B cell (primary cell): ENCODE results near the gene BATF3. TPM values are rescaled to one million over a fixed set of nuclear protein-coding genes. Genes with fewer than 3 reads are reported as not detected.

Experiments
- ATAC-seq: fragments of 200-7000 bp; cut with Tn5 transposase; one replicate; pipeline ENCODE4 v1.10.0; 2021; ENCODE audit warnings: low read depth, mild to moderate bottlenecking, moderate number of reproducible peaks, moderate library complexity
- CTCF ChIA-PET: fragments of 350-600 bp; sonication (Branson Sonifier 250); formaldehyde crosslinking; loops from one replicate; lab custom pipeline; 2021; ENCODE audit warnings: antibody characterized with exemption, inconsistent platforms; lab: Charles Lee
- POLR2A ChIA-PET: fragments of 350-600 bp; sonication (Branson Sonifier 250); formaldehyde crosslinking; loops from one replicate; lab custom pipeline; 2021; ENCODE audit warnings: antibody characterized with exemption; lab: Charles Lee
- DNase-seq: peaks from one replicate; pipeline ENCODE4 v3.0.0; 2013
- H2AFZ ChIP-seq: 2 replicates; pipeline ENCODE4 v1.6.1; 2012; ENCODE audit warnings: mild to moderate bottlenecking, low read depth, low read length; ENCODE audit not compliant: insufficient read depth, poor library complexity, severe bottlenecking
- H3K27ac ChIP-seq, 2 donors: 1 replicate in 1 of 2; 2 replicates in 1 of 2; pipeline ENCODE4 v1.5.1; 2012 to 2013; ENCODE audit warnings: low read length in 2 of 2, mild to moderate bottlenecking in 2 of 2, moderate library complexity in 1 of 2
- H3K27me3 ChIP-seq, 4 experiments: fragments of 200-600 bp in 1 of 4; sonication (generic) in 1 of 4; replicated peaks in 1 of 4; 1 replicate in 2 of 4; 2 replicates in 2 of 4; pipeline versions ENCODE4 v1.6.1 to v1.7.0; 2013 to 2016; ENCODE audit warnings: low read length in 3 of 4, mild to moderate bottlenecking in 2 of 4, mixed read lengths in 1 of 4, moderate library complexity in 1 of 4; ENCODE audit not compliant: insufficient read depth in 4 of 4, control insufficient read depth in 3 of 4; ENCODE audit errors: control extremely low read depth in 1 of 4
- H3K36me3 ChIP-seq, 2 experiments: replicated peaks in 1 of 2; 1 replicate in 1 of 2; 2 replicates in 1 of 2; pipeline versions ENCODE4 v1.6.1 to v1.7.1; 2013; ENCODE audit warnings: low read length in 1 of 2; ENCODE audit not compliant: insufficient read depth in 2 of 2, control insufficient read depth in 1 of 2; ENCODE audit errors: control extremely low read depth in 1 of 2, extremely low read depth in 1 of 2
- H3K4me1 ChIP-seq, 2 donors: fragments of 200-600 bp in 1 of 2; sonication (generic) in 1 of 2; 1 replicate in 1 of 2; 2 replicates in 1 of 2; pipeline versions ENCODE4 v1.5.1 to v1.6.1; 2013 to 2017; ENCODE audit warnings: low read length in 2 of 2; ENCODE audit not compliant: control insufficient read depth in 2 of 2, insufficient read depth in 2 of 2
- H3K4me2 ChIP-seq: replicated peaks from 2 replicates; pipeline ENCODE3; 2012; ENCODE audit warnings: mild to moderate bottlenecking, low read depth, low read length; ENCODE audit not compliant: poor library complexity, severe bottlenecking
- H3K4me3 ChIP-seq, 5 experiments: fragments of 200-600 bp in 1 of 5; sonication (generic) in 1 of 5; 1 replicate in 3 of 5; 2 replicates in 2 of 5; pipeline versions ENCODE4 v1.5.1 to v1.7.0; 2011 to 2016; ENCODE audit warnings: low read length in 4 of 5, mild to moderate bottlenecking in 4 of 5, low read depth in 2 of 5, control low read depth in 1 of 5, moderate library complexity in 1 of 5; ENCODE audit not compliant: insufficient read depth in 1 of 5; ENCODE audit errors: control extremely low read depth in 1 of 5, extremely low read depth in 1 of 5
- H3K79me2 ChIP-seq: fragments of 200-600 bp; sonication (generic); one replicate; pipeline ENCODE4 v1.6.0; 2016; ENCODE audit warnings: low read length; ENCODE audit not compliant: control insufficient read depth, insufficient read depth
- H3K9ac ChIP-seq: fragments of 200-600 bp; sonication (generic); 2 replicates; pipeline ENCODE4 v1.6.1; 2017; ENCODE audit warnings: mild to moderate bottlenecking, low read length, moderate library complexity
- H3K9me3 ChIP-seq, 3 donors: one replicate each; pipeline versions ENCODE4 v1.6.1 to v1.7.1; 2013; ENCODE audit warnings: low read length in 2 of 3; ENCODE audit not compliant: control insufficient read depth in 2 of 3, insufficient read depth in 1 of 3; ENCODE audit errors: control extremely low read depth in 1 of 3
- H4K20me1 ChIP-seq: 2 replicates; pipeline ENCODE4 v1.6.0; 2012; ENCODE audit warnings: mild to moderate bottlenecking, low read length; ENCODE audit not compliant: insufficient read depth, control insufficient read depth, poor library complexity, severe bottlenecking
- H3K27ac Mint-ChIP-seq: one replicate; pipeline ENCODE4 v1.8.0; 2021; ENCODE audit warnings: mixed read lengths
- H3K27me3 Mint-ChIP-seq: one replicate; pipeline ENCODE4 v1.8.0; 2021; ENCODE audit warnings: mixed read lengths
- H3K4me1 Mint-ChIP-seq: one replicate; pipeline ENCODE4 v1.8.0; 2021; ENCODE audit warnings: mixed read lengths
- H3K4me3 Mint-ChIP-seq: one replicate; pipeline ENCODE4 v1.8.0; 2021; ENCODE audit warnings: mixed read lengths
- H3K9me3 Mint-ChIP-seq: one replicate; pipeline ENCODE4 v1.8.0; 2022; ENCODE audit warnings: mixed read lengths; ENCODE audit not compliant: insufficient read depth
- EZH2 ChIP-seq: IDR thresholded peaks from 2 replicates; pipeline ENCODE4 v1.6.1; 2012; ENCODE audit warnings: borderline replicate concordance, low read depth, mild to moderate bottlenecking, moderate library complexity, low read length; ENCODE audit not compliant: insufficient read depth, poor library complexity, severe bottlenecking
- WGBS: methylation state at CpG from one replicate; pipeline ENCODE4 v1.1.5; 2013; ENCODE audit warnings: missing lambda C conversion rate; ENCODE audit not compliant: insufficient coverage; 5-methylcytosine and 5-hydroxymethylcytosine counted together
- intact Hi-C: fragments of 100-400 bp; cut with micrococcal nuclease; formaldehyde crosslinking; loops from one replicate; pipeline ENCODE4 v1.10.0; 2022
- polyA plus RNA-seq: library from polyadenylated mRNA; depleted of rRNA; stranded (reverse); fragments of >200 nt; gene quantifications from 2 replicates; pipeline ENCODE4 v1.2.3, GENCODE V29; 2012
- total RNA-seq, 2 donors: library from RNA; stranded (reverse); fragments of 120-200 nt in 1 of 2; gene quantifications; 1 replicate in 1 of 2; 2 replicates in 1 of 2; pipeline versions ENCODE4 v1.2.3 to v1.2.4, GENCODE V29; 2013 to 2022
- TF ChIP-seq, protein P1 (sequence below): fragments of 200-600 bp; IDR thresholded peaks from one replicate; pipeline ENCODE4 v1.8.0; 2022; ENCODE audit warnings: antibody characterized with exemption, mild to moderate bottlenecking

Gene BATF3
- total and polyA plus RNA-seq, 2 donors (not counting 1 experiment from before 2014, with no cell fraction given), result 0.36 to 1.9 TPM

DNA sequence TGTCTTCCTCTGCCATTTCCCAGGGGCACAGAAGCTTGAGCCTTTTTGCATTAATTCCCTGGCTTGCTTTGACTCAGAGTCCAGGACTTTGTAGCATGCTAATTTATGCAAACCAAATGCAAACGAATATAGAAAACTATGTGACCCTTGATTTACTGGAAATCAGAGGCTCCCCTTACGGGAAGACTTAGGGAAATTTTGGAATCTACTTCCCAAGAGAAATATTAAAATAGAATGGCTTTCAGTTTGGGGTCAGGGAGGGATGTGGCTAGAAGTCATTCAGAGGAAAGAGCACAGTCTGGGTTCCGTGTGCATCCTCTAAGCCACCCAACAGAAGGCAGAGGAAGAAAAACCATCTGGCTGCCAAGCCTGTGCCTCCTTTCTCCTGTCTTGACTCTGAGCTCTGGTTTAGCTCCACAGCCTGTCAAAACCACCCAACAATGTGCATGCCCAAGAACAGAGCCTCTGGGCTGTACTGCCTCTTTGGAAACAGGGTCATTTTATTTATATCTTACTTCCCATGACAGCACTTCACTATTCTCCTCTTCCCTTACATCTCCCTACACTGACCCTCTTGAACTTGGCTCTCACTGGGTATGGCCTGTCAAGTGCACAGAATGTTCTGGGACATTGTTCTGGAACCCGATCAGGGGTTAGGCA, 61.0 kb downstream of the BATF3 start:
- no peaks in the 10 kb centered on the region for H3K36me3 ChIP-seq
- peaks cover 1 to 7% (median 3%) of the 10 kb centered on the region in 3 donors for H3K9me3 ChIP-seq
- no peak overlapping the region for H3K4me3 ChIP-seq
- H3K9me3 Mint-ChIP-seq, result no peaks in the 10 kb centered on the region
- 42% methylated on average over 2 of the region's 4 CpGs for WGBS
- no peak overlapping the region for H3K4me3 Mint-ChIP-seq
- H3K79me2 ChIP-seq, result no peaks in the 10 kb centered on the region
- peaks cover 23 to 25% of the 10 kb centered on the region in 2 donors for H3K4me1 ChIP-seq
- intact Hi-C loops, result no loop called here
- peaks cover 0 to 17% (median 0%) of the 10 kb centered on the region in 4 experiments for H3K27me3 ChIP-seq
- H3K27ac Mint-ChIP-seq, result no peak overlapping the region
- TF ChIP-seq EZH2, result no peak
- TF ChIP-seq, protein P1, sequence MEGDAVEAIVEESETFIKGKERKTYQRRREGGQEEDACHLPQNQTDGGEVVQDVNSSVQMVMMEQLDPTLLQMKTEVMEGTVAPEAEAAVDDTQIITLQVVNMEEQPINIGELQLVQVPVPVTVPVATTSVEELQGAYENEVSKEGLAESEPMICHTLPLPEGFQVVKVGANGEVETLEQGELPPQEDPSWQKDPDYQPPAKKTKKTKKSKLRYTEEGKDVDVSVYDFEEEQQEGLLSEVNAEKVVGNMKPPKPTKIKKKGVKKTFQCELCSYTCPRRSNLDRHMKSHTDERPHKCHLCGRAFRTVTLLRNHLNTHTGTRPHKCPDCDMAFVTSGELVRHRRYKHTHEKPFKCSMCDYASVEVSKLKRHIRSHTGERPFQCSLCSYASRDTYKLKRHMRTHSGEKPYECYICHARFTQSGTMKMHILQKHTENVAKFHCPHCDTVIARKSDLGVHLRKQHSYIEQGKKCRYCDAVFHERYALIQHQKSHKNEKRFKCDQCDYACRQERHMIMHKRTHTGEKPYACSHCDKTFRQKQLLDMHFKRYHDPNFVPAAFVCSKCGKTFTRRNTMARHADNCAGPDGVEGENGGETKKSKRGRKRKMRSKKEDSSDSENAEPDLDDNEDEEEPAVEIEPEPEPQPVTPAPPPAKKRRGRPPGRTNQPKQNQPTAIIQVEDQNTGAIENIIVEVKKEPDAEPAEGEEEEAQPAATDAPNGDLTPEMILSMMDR, result no peak
- CTCF ChIA-PET, result no interaction called here
- no peak for ATAC-seq
- POLR2A ChIA-PET, result no interaction called here
- no peak overlapping the region for H3K27ac ChIP-seq
- peaks cover 12% of the 10 kb centered on the region for H3K27me3 Mint-ChIP-seq
- no peak overlapping the region for H3K9ac ChIP-seq
- H2AFZ ChIP-seq, result no peak overlapping the region
- no peak overlapping the region for H3K4me2 ChIP-seq
- H3K4me1 Mint-ChIP-seq, result peaks cover 22% of the 10 kb centered on the region
- no peaks in the 10 kb centered on the region for H4K20me1 ChIP-seq
- no peak for DNase-seq

DNA sequence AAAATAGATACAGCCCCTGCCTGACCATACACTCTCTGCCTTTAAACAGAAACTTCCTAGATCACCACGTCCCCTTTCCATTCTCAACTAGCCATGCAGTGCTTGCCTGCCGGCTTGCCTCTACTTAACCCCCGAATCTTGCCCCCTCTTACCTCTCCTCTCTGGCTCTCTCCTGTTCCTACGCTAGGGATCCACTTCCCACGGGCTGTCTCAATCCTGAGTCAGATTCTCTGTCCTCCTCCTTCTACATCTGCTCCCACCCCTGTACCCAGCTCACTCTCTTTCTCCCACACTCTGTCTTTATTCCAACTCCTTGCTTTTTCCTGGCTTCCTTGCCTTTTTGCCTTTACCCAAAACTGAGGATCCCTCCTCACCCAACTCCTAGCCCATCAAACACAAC, 61.7 kb downstream of the BATF3 start:
- POLR2A ChIA-PET, result no interaction called here
- Histone ChIP-seq H3K9ac (no peak overlapping the region), H4K20me1 (no peaks in the 10 kb centered on the region), H3K36me3 (no peaks in the 10 kb centered on the region), H3K9me3 (peaks cover 1 to 7% (median 3%) of the 10 kb centered on the region in 3 donors), H3K4me2 (no peak overlapping the region), H3K4me1 (peaks cover 25 to 27% of the 10 kb centered on the region in 2 donors), H3K27ac (no peak overlapping the region), H3K4me3 (no peak overlapping the region), H2AFZ (no peak overlapping the region), H3K27me3 (peaks cover 0 to 17% (median 0%) of the 10 kb centered on the region in 4 experiments), H3K79me2 (no peaks in the 10 kb centered on the region)
- Mint-ChIP-seq H3K4me1 (peaks cover 24% of the 10 kb centered on the region), H3K9me3 (no peaks in the 10 kb centered on the region), H3K27me3 (peaks cover 9% of the 10 kb centered on the region), H3K4me3 (no peak overlapping the region), H3K27ac (no peak overlapping the region)
- ATAC-seq, result no peak
- intact Hi-C loops, result no loop called here
- 87% methylated on average over 5 of the region's 5 CpGs for WGBS
- TF ChIP-seq, protein P1, result no peak
- TF ChIP-seq EZH2, result no peak
- CTCF ChIA-PET, result no interaction called here
- DNase-seq, result no peak

Other genes with a start within 250 kb of the BATF3 start
- 2.7 and 4.5 TPM in 2 replicates for gene ATF3, start 91.1 kb downstream of the BATF3 start, total RNA-seq
- 42.3 and 90.0 TPM in 2 replicates for gene ATF3, start 91.1 kb downstream of the BATF3 start, polyA plus RNA-seq
- 45.9 and 50.6 TPM in 2 replicates for gene NSL1, start 91.9 kb upstream of the BATF3 start, total RNA-seq
- 20.3 and 20.5 TPM in 2 replicates for gene NSL1, start 91.9 kb upstream of the BATF3 start, polyA plus RNA-seq
- 28.6 and 30.7 TPM in 2 replicates for gene TATDN3, start 92.1 kb upstream of the BATF3 start, total RNA-seq
- 17.6 and 19.8 TPM in 2 replicates for gene TATDN3, start 92.1 kb upstream of the BATF3 start, polyA plus RNA-seq
- gene SPATA45, start 147.8 kb upstream of the BATF3 start, total RNA-seq, result 0.64 TPM in 1 of 2 replicates, not detected in the other
- not detected in 2 replicates for gene SPATA45, start 147.8 kb upstream of the BATF3 start, polyA plus RNA-seq
- gene FLVCR1, start 158.4 kb upstream of the BATF3 start, total RNA-seq, result 19.2 and 19.7 TPM in 2 replicates
- 3.4 and 3.9 TPM in 2 replicates for gene FLVCR1, start 158.4 kb upstream of the BATF3 start, polyA plus RNA-seq